ENCODE measurements around the gene GPATCH2L. TPM values are rescaled to one million over a fixed set of nuclear protein-coding genes. Genes with fewer than 3 reads are reported as not detected.

The GPATCH2L gene
- 10 to 100 TPM; 80.1 to 80.9 TPM for total RNA-seq

DNA sequence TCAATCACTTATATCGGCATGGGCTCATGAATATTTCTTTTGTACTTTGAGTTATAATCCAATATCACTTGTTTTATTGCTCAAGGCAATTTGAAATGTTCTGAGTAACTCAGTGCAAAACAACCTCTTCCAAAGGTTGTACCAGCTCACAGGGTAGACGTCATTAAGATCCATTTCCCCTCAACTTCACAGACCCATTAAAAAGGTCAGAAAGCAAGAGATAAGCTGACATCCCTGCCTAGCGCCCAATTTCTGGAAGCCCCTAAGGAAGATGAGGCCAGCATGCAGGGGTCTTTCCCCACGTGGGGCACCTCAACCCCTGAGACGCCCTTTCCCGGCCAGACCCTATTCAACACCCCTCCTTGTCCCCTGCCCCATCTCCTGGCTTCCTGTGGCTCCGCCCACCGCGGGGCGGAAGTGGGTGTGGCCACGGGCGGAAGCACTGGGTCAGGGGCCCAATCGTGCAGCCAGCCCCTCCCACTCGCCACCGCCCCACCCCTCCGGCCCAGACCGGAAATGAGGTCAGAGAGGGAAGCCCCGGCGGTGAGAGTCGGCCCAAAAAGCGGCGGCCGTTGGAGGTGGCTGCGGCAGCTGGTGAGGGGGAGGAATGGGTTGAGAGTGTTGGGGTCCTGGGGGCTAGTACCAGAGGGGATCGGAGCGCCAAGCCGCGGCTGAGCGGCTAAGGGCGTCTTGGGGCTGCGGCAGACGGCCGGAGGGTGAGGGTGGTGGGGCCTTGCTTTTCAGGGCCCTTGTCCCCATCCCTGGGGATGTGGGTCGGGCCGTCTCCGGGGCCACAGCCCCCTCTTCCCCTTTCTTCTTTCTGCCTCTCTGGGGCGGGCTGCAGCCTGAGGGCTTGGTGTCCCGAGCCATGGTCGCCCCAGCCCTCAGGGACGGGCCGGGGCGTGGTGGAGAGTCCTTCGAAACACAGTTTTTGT, at the start of gene GPATCH2L:
GPATCH2L (plus strand) TSS at position 525 of the 935 bp plus-strand sequence. CDS start 2,442 bp downstream, outside the sequence.
- peak within 1 kb of the TSS; percentile 97 for H3K27ac Mint-ChIP-seq
- ATAC-seq (replicated peaks in 1 of 2): peak; percentile 92 to 93
- no peaks in the 10 kb centered on the region for H3K27me3 Mint-ChIP-seq (ENCODE audit: low read depth)
- peak within 1 kb of the TSS; percentile 95 to 97 for H3K4me3 Mint-ChIP-seq
- H3K36me3 Mint-ChIP-seq (ENCODE audit: insufficient read depth in 2 of 2): peaks cover 17 to 25% of the 10 kb centered on the region in 2 donors
- H3K9me3 Mint-ChIP-seq: peaks cover 2 to 4% of the 10 kb centered on the region in 2 donors
- peak; percentile 97 to 99 for DNase-seq
- peaks cover 55% of the 10 kb centered on the region for H3K4me1 Mint-ChIP-seq (ENCODE audit: low read depth)

DNA sequence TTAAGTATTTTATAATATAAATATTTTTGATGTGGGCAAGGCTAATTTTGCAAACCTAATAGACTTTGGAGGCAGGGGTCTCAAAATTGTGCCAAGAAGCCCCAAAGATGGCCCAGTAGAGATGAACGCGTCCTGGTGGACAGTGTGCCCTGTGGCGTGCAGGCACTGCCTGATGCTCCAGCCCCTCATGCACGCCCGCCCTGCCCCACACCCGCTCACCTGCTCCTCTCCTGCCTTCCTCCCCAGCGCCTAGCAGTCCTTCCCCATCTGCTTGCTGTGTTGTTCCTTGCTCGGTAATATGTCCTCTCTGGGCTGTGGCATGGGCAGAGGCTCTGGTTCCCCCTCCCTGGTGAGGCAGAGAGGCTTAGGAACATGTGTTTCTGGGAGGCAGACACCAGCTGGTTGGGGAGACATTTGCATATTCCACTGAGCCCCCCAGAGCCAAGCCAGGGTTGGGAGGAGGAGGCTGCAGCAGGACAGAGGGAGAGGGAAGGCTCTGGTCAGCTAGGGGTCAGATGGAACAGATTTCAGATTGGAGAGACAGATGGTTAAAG, 46.8 kb upstream of the GPATCH2L start:
- H3K27ac Mint-ChIP-seq: no peak overlapping the region
- H3K4me1 Mint-ChIP-seq (ENCODE audit: low read depth): no peaks in the 10 kb centered on the region
- ATAC-seq (replicated peaks in 1 of 2) (no peak), DNase-seq (no peak)
- H3K4me3 Mint-ChIP-seq: no peak overlapping the region
- H3K27me3 Mint-ChIP-seq (ENCODE audit: low read depth): peaks cover 7% of the 10 kb centered on the region
- no peaks in the 10 kb centered on the region for H3K36me3 Mint-ChIP-seq (ENCODE audit: insufficient read depth in 2 of 2)
- H3K9me3 Mint-ChIP-seq: peaks cover 0 to 2% of the 10 kb centered on the region in 2 donors

DNA sequence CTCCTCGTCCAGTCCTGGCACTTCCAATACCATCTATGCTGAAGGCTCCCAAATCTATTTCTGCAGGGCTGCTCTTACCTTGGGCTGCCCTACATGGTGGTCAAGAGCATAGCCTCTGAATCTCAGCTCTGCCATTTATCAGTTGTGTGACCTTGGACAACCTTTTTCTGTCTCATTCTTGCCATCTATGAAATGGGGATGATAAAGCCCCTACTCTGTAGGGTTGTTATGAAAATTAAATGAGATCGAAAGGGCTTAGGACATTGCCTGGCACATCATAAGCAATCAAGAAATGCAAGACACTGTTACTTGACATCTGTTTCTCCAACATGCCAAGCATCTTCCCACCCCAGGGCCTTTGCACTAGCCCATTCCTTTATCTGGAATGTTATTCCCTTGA, 45.5 kb upstream of the GPATCH2L start:
- ATAC-seq (replicated peaks in 1 of 2) (no peak), DNase-seq (no peak)
- H3K4me1 Mint-ChIP-seq (ENCODE audit: low read depth): no peaks in the 10 kb centered on the region
- H3K27me3 Mint-ChIP-seq (ENCODE audit: low read depth): peaks cover 7% of the 10 kb centered on the region
- H3K4me3 Mint-ChIP-seq: no peak overlapping the region
- H3K36me3 Mint-ChIP-seq (ENCODE audit: insufficient read depth in 2 of 2): no peaks in the 10 kb centered on the region
- H3K27ac Mint-ChIP-seq: no peak overlapping the region
- peaks cover 0 to 2% of the 10 kb centered on the region in 2 donors for H3K9me3 Mint-ChIP-seq

DNA sequence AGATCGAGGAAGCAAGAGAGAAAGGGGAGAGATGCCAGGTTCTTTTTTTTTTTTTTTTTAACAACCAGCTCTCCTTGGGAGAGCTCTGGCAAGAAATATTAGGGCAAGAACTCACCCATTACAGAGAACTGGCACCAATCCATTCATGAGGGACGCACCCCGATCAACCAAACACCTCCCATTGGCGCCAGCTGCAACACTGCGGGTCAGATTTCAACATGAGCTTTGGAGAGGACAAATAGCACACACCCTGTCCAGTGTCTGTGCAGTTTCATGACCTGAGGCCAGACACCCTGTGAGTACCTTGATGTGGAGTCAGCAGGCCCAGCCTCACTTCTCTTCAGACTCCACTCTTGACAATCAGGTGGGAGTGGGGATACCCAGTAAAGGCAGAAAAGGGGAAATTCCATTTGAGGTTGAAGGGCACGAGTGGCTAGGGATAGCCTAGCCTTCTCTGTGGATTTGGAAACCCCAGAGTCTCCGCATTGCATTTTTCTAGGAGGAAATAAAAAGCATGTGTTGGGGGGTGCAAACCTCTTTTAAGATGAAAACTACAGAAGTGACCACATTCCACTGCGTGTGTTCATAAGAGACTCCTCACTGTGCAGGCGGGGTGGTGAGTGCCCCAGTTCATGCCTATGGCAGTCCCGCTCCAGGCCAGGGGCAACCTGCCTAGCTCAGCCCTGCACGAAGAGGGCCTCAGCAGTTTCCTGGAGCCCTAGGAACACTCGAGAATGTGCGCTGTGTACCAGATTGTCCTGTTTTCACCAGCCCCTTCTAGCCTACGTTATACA, 42.4 kb upstream of the GPATCH2L start:
- Mint-ChIP-seq H3K27me3 (ENCODE audit: low read depth) (peaks cover 14% of the 10 kb centered on the region), H3K9me3 (peaks cover 0 to 2% of the 10 kb centered on the region in 2 donors), H3K36me3 (ENCODE audit: insufficient read depth in 2 of 2) (no peaks in the 10 kb centered on the region), H3K4me1 (ENCODE audit: low read depth) (no peaks in the 10 kb centered on the region), H3K4me3 (no peak overlapping the region), H3K27ac (no peak overlapping the region)
- DNase-seq (no peak), ATAC-seq (replicated peaks in 1 of 2) (no peak)

DNA sequence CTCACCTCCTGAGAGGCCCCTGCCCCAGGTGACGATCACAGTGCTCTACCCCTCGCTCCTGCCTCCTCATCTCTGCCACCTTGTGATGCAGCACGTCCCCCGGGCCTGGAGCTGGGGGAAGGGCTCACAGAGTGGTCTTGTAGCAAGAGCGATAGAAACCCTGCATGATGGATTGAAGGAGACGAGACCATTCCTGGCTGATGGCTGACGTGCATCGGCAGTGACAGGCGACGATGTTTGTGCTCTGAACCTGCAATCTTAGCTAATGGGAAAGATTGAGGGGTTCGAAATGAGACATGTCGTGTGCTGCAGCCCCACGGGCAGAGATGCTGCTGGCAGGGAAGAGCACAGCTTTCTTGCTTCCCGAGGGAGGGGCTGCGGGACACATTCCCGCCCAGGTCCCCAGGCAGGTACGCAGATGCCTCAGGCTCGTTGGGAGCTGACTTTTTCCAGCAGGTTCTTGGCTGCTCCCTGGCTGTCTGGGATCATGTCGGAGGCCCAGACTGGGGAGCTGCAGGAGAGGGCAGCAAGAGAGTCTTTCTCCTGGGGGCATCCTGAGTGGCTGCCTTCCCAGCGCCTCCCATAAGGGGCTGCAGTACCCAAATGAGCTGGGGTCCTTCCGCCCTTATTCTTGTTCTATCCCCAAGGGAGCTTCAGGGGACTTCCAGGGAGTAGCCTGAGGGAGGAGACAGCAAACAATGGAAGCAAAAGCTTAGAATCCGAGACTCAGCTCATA, 38.7 kb upstream of the GPATCH2L start:
- H3K27ac Mint-ChIP-seq: no peak overlapping the region

DNA sequence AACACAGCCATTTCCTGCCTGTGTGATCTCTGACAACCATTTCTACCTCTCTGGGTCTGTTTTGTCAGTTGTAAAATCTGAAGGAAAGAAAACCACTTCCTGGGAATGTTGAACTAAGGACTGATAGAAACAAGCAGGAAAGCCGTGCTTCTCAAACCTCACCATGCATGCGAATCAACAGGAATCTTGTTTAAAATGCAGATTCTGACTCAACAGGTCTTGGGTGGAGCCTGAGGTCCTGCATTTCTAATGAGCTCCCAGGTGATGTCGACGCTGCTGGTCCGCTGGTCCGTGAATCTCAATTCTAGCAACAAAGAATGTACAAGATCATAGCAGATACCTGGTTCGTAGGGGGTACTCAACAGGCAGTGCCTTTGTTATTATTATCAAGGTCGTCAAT, 38.0 kb upstream of the GPATCH2L start:
- no peak overlapping the region for H3K4me3 Mint-ChIP-seq
- H3K4me1 Mint-ChIP-seq (ENCODE audit: low read depth): no peaks in the 10 kb centered on the region
- DNase-seq: no peak
- H3K27ac Mint-ChIP-seq: no peak overlapping the region
- H3K27me3 Mint-ChIP-seq (ENCODE audit: low read depth): peaks cover 13% of the 10 kb centered on the region
- no peaks in the 10 kb centered on the region for H3K36me3 Mint-ChIP-seq (ENCODE audit: insufficient read depth in 2 of 2)
- no peak for ATAC-seq (replicated peaks in 1 of 2)
- H3K9me3 Mint-ChIP-seq: peaks cover 0 to 2% of the 10 kb centered on the region in 2 donors

More for the DNA sequence above, 38.7 kb upstream of the GPATCH2L start:
- Mint-ChIP-seq H3K4me1 (ENCODE audit: low read depth) (no peaks in the 10 kb centered on the region), H3K4me3 (no peak overlapping the region), H3K9me3 (peaks cover 0 to 2% of the 10 kb centered on the region in 2 donors), H3K36me3 (ENCODE audit: insufficient read depth in 2 of 2) (no peaks in the 10 kb centered on the region), H3K27me3 (ENCODE audit: low read depth) (peaks cover 13% of the 10 kb centered on the region)
- no peak for DNase-seq
- no peak for ATAC-seq (replicated peaks in 1 of 2)

DNA sequence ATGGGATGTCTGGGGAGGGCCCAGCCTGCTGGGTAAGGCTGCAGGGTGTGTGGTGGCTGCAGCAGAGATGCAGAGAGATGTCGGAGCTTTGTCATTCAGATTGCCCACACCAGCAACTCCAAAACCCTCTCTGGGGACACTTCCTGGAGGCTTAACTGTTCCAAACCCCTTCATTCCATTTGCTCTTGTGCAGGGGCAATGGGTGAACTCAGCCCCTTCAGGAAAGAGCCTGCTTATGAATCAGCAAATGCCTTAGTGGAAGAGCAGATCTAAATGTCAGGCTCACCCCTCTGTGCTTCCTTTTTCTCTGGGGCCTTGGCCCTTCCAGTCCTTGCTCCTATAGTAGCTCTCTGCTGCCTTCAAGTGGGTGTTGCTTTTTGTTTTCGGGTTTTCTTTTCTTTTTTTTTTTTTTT, 36.7 kb upstream of the GPATCH2L start:
- H3K36me3 Mint-ChIP-seq (ENCODE audit: insufficient read depth in 2 of 2): no peaks in the 10 kb centered on the region
- H3K4me1 Mint-ChIP-seq (ENCODE audit: low read depth): no peaks in the 10 kb centered on the region
- no peaks in the 10 kb centered on the region for H3K9me3 Mint-ChIP-seq
- no peak overlapping the region for H3K27ac Mint-ChIP-seq
- DNase-seq (no peak), ATAC-seq (replicated peaks in 1 of 2) (no peak)
- no peak overlapping the region for H3K4me3 Mint-ChIP-seq
- peaks cover 13% of the 10 kb centered on the region for H3K27me3 Mint-ChIP-seq (ENCODE audit: low read depth)

DNA sequence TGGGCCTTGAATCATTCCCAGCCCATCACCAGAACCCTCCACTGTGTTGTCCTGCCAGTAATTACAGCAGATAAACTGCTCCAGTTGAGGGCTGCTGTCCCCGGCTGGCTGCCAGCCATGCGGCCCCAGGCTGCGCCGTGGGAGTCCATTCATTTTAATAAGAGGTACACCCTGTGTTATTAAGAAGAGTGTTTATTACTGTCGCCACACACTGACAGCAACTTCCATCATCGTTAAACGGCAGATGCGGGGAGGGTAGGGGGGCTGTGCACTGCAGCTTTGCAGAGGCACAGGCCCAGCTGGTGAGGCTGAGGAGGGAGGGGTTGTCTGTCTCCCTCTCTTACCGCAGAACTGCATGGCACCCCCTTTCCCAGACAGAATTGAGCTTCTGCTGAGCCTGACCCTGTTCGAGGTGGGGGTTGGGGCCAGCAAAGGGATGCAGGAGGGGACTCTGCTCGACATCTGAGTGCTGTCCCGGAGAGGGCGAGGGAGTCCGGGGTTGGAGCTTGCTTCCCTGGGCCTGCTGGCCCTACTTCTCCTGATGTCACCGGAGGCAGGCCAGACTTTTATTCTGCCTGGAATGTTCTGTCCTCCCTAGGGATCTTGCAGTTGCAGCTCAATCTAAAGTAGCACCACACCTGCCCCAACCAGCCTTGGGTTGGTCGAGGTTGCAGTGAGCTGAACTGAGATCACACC, 33.8 kb upstream of the GPATCH2L start:
- H3K36me3 Mint-ChIP-seq (ENCODE audit: insufficient read depth in 2 of 2): no peaks in the 10 kb centered on the region
- DNase-seq (no peak), ATAC-seq (replicated peaks in 1 of 2) (no peak)
- H3K9me3 Mint-ChIP-seq: no peaks in the 10 kb centered on the region
- H3K27me3 Mint-ChIP-seq (ENCODE audit: low read depth): peaks cover 13% of the 10 kb centered on the region
- no peak overlapping the region for H3K27ac Mint-ChIP-seq
- no peak overlapping the region for H3K4me3 Mint-ChIP-seq
- H3K4me1 Mint-ChIP-seq (ENCODE audit: low read depth): no peaks in the 10 kb centered on the region

DNA sequence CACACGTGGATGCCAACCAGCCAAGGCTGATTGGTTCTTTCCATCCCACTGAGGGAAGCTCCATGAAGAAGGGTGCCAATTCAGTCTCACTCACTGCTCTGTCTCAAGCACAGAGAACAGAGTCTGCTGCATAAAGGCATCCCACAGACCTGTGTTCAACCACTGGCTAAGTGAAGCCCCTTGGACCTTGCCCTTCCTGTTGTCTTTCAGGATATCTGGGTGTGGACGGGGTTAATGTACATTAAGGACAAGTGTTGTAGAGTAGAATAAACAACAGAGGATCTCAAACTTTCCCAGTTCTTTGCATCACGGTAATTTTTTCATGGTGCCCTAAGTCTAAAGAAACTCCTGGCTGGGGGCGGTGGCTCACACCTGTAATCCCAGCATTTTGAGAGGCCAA, 33.1 kb upstream of the GPATCH2L start:
- Mint-ChIP-seq H3K27ac (no peak overlapping the region), H3K27me3 (ENCODE audit: low read depth) (peaks cover 13% of the 10 kb centered on the region), H3K9me3 (no peaks in the 10 kb centered on the region), H3K4me3 (no peak overlapping the region), H3K4me1 (ENCODE audit: low read depth) (no peaks in the 10 kb centered on the region), H3K36me3 (ENCODE audit: insufficient read depth in 2 of 2) (no peaks in the 10 kb centered on the region)
- ATAC-seq (replicated peaks in 1 of 2): no peak
- no peak for DNase-seq

DNA sequence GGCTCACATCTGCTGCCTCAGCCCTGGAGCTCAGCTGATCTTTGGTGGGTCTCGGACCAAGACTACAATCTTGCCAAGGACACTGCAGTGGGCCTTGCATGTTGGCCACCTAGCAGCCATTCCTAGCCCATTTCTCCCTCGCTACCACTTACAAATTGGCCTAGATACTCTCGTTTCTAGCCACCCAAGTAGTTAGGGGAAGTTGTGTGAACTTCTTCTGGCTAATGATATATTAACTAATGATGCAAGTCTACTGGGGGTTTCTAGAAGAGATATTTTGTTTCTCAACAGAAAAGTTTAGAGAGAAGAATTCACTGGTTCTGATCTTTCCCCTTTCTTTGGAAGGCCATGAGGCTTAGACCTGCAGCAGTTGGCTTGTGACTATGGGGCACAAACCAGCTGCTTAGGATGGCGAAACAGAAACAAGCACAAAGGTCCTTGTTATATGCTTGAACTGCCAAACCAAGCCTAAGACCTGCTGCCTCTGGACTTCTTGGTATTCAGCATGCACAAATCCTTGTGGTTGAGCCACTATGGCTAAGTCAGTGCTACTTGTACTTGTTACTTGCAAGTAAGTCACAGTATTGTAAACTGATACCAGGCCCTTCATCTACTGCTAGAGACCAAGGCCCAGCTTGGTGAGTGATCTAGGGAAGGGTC, 30.5 kb upstream of the GPATCH2L start:
- no peaks in the 10 kb centered on the region for H3K36me3 Mint-ChIP-seq (ENCODE audit: insufficient read depth in 2 of 2)
- H3K4me3 Mint-ChIP-seq: no peak overlapping the region
- H3K27me3 Mint-ChIP-seq (ENCODE audit: low read depth): no peaks in the 10 kb centered on the region
- H3K27ac Mint-ChIP-seq: no peak overlapping the region
- DNase-seq (no peak), ATAC-seq (replicated peaks in 1 of 2) (no peak)
- no peaks in the 10 kb centered on the region for H3K4me1 Mint-ChIP-seq (ENCODE audit: low read depth)
- H3K9me3 Mint-ChIP-seq: peaks cover 0 to 4% of the 10 kb centered on the region in 2 donors

DNA sequence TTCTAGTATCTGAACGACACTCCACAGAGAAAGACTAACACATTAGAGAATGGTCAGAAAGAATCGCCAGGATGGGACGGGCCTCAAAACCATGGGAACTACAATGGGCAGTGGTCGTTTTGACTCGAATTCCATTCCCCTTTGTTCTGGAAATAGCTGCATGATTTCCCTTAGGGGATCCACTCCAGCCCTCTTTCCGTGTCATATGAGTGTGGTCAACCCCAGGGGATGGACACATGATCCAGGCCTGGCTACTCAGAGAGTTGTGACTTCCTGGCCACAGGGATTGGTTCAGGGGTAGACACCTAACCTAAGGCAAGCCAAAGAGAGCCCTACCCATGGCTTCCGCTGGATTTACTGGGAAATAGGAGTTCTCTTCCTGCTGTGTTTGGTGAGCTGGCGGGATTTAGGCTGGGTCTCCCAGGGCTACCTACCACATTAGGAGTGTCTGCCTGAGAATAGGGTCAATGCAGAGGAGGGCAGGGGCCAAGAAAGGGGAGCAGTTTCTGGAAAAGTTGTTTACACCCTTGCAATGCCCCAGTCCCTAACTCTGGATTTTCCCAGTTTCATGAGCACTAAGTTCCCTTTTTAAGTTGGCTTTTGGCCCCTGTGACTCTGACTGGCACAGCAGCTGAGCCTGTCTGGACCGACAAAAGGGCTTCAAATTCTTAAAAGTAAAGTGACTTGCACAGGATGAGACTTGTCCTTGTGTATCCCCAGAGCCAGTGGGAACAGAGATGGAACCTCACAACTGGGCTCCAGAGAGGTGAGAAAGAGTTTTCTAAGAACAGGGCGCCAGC, 28.1 kb upstream of the GPATCH2L start:
- ATAC-seq (replicated peaks in 1 of 2) (no peak), DNase-seq (no peak)
- Mint-ChIP-seq H3K4me3 (no peak overlapping the region), H3K4me1 (ENCODE audit: low read depth) (no peaks in the 10 kb centered on the region), H3K27ac (no peak overlapping the region), H3K36me3 (ENCODE audit: insufficient read depth in 2 of 2) (peaks cover 0 to 2% of the 10 kb centered on the region in 2 donors), H3K9me3 (peaks cover 0 to 7% of the 10 kb centered on the region in 2 donors), H3K27me3 (ENCODE audit: low read depth) (no peaks in the 10 kb centered on the region)

Data from activated T-cell treated with anti-CD3 and anti-CD28 coated beads, Interleukin-2, amount 50 U/mL, for 72 hours (primary cell).